Measurements from ENCODE around the gene KCNH8.

- TF ChIP-seq CTCF (IDR thresholded peaks at IDR 0.05; ENCODE audit: low read depth, low read length, poor library complexity, severe bottlenecking) (no peak), EZH2phosphoT487 (IDR thresholded peaks at IDR 0.05; ENCODE audit: borderline replicate concordance, low read length) (no peak)
These were observed 42.3 kb downstream of the KCNH8 start for GRCh38 chr3:19190602-19191001.

Measured in DOHH2 (cell line).